Activated naive CD8-positive, alpha-beta T cell treated with anti-CD3 and anti-CD28 coated beads, Interleukin-2, amount 10 ng/mL, durations not matched to agents 7 days and 5 days (primary cell): ENCODE measurements around the gene GABRG3. TPM values are rescaled to one million over a fixed set of nuclear protein-coding genes. Genes with fewer than 3 reads are reported as not detected.

Experiments
- ATAC-seq: fragments of 150-1000 bp; cut with Tn5 transposase; one replicate; pipeline ENCODE4 v1.10.0; 2021; ENCODE audit warnings: low read depth, moderate library complexity
- POLR2A ChIA-PET: fragments of 350-600 bp; sonication (Branson Sonifier 250); formaldehyde crosslinking; loops from one replicate; lab custom pipeline; 2021; ENCODE audit warnings: antibody characterized with exemption; lab: Charles Lee
- DNase-seq: peaks from one replicate; pipeline ENCODE4 v3.0.0; 2021
- H3K27ac Mint-ChIP-seq: one replicate; pipeline ENCODE4 v1.8.0; 2022; ENCODE audit warnings: mild to moderate bottlenecking, mixed read lengths
- H3K27me3 Mint-ChIP-seq: one replicate; pipeline ENCODE4 v1.8.0; 2022; ENCODE audit warnings: mild to moderate bottlenecking, moderate library complexity, mixed read lengths
- H3K36me3 Mint-ChIP-seq: one replicate; pipeline ENCODE4 v1.8.0; 2021; ENCODE audit warnings: mild to moderate bottlenecking, mixed read lengths
- H3K4me1 Mint-ChIP-seq: one replicate; pipeline ENCODE4 v1.8.0; 2021; ENCODE audit warnings: mixed read lengths
- H3K4me3 Mint-ChIP-seq: one replicate; pipeline ENCODE4 v1.8.0; 2022; ENCODE audit warnings: mild to moderate bottlenecking, moderate library complexity, mixed read lengths
- H3K9me3 Mint-ChIP-seq: one replicate; pipeline ENCODE4 v1.8.0; 2021; ENCODE audit warnings: mixed read lengths
- total RNA-seq, 2 experiments: library from RNA; stranded (reverse); gene quantifications; one replicate each; pipeline ENCODE4 v1.2.3, GENCODE V29; 2021

The GABRG3 gene
- total RNA-seq, 2 experiments from 2014 or later: not detected

GRCh38 chr15:27084844-27085243 is 113.9 kb downstream of the GABRG3 start:
- Mint-ChIP-seq H3K36me3 (no peaks in the 10 kb centered on the region), H3K27me3 (no peaks in the 10 kb centered on the region), H3K27ac (no peak overlapping the region), H3K9me3 (peaks cover 4% of the 10 kb centered on the region), H3K4me1 (no peaks in the 10 kb centered on the region), H3K4me3 (no peak overlapping the region)
- POLR2A ChIA-PET: no interaction called here
- no peak for DNase-seq
- no peak for ATAC-seq

DNA sequence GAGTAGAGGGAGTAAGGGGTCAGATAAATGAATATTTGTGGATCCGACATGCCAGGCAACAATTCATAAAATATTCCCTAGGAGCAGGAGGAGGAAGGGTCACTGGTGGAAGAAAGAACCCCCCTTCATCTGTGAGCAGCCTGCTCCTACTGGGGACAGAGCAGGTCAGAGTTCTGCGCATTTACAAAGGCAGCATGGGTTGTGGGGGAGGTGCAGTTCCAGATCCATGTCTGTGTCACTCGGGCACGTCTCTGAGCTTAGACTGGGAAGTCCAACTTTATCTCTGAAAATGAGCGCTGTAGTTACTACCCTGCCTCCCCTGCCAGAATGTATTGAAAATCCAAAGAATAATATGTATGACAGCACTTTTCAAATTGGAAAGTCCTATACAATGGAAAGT is 115.2 kb downstream of the GABRG3 start:
- Mint-ChIP-seq H3K4me3 (no peak overlapping the region), H3K9me3 (peaks cover 4% of the 10 kb centered on the region), H3K27ac (no peak overlapping the region), H3K36me3 (no peaks in the 10 kb centered on the region), H3K27me3 (no peaks in the 10 kb centered on the region), H3K4me1 (no peaks in the 10 kb centered on the region)
- ATAC-seq (no peak), DNase-seq (no peak)
- POLR2A ChIA-PET: no interaction called here

DNA sequence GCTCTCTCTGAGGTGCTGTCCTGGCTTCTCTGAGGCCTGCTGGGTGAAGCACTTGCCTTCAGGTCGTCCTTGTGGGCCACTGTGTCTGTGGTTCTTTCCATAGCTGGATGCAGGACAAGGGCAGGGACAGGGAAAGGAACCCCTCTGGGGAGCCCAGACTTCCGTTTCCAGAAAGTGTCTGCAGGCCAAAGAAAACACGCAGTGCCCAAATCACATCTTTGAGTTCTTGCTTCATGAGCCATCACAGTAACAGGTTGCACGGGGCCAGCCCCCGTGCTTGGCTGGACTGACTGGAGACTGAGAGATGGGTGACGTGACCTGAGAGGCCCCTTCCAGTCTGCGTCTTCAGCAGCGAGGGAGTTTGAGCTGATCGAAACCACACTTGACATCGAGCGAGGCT is 115.8 kb downstream of the GABRG3 start:
- POLR2A ChIA-PET: no interaction called here
- Mint-ChIP-seq H3K36me3 (no peaks in the 10 kb centered on the region), H3K27me3 (no peaks in the 10 kb centered on the region)

GRCh38 chr15:27087651-27088583 is 116.9 kb downstream of the GABRG3 start:
- H3K9me3 Mint-ChIP-seq: peaks cover 5% of the 10 kb centered on the region
- DNase-seq: no peak
- ATAC-seq: no peak
- no peak overlapping the region for H3K4me3 Mint-ChIP-seq
- no peak overlapping the region for H3K27ac Mint-ChIP-seq
- H3K4me1 Mint-ChIP-seq: no peaks in the 10 kb centered on the region
- POLR2A ChIA-PET: no interaction called here
- H3K36me3 Mint-ChIP-seq: no peaks in the 10 kb centered on the region
- H3K27me3 Mint-ChIP-seq: no peaks in the 10 kb centered on the region

More for the DNA sequence above, 115.8 kb downstream of the GABRG3 start:
- ATAC-seq: no peak
- DNase-seq: no peak
- Mint-ChIP-seq H3K4me3 (no peak overlapping the region), H3K9me3 (peaks cover 4% of the 10 kb centered on the region), H3K4me1 (no peaks in the 10 kb centered on the region), H3K27ac (no peak overlapping the region)

DNA sequence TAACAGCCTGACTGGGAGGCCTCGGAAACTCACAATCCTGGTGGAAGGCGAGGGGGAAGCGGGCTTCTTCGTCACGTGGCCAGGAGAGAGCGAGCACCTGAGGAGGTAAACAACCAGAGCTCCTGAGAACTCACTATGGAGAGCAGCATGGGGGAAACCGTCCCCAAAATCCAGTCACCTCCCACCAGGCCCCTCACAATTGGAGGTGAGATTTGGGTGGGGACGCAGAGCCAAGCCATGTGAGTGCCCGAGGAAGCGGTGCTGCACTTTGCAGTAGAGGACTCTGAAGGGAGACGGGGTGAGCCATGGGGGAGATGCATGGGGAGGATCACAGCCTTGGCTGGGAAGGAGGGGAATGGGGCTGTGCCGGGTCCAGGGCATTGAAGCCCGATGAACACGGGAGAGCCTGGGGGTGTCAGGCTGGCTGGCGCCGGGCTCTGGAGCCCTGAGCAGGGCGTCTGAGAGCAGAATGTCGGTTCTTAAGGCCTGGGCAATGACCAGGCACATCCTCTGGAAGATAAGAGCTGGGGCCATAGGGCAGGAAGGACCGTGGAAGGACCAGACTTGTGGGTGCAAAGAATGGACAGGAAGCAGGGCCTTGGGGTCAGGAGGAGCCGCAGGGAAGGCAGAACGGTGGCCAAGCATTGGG is 117.7 kb downstream of the GABRG3 start:
- POLR2A ChIA-PET: no interaction called here
- ATAC-seq (no peak), DNase-seq (no peak)
- no peak overlapping the region for H3K4me3 Mint-ChIP-seq
- no peaks in the 10 kb centered on the region for H3K36me3 Mint-ChIP-seq
- peaks cover 7% of the 10 kb centered on the region for H3K9me3 Mint-ChIP-seq
- H3K27ac Mint-ChIP-seq: no peak overlapping the region
- no peaks in the 10 kb centered on the region for H3K4me1 Mint-ChIP-seq
- no peaks in the 10 kb centered on the region for H3K27me3 Mint-ChIP-seq

- no peak overlapping the region for H3K27ac Mint-ChIP-seq
- H3K36me3 Mint-ChIP-seq: no peaks in the 10 kb centered on the region
- DNase-seq (no peak), ATAC-seq (no peak)
- POLR2A ChIA-PET: no interaction called here
- no peak overlapping the region for H3K4me3 Mint-ChIP-seq
- H3K9me3 Mint-ChIP-seq: peaks cover 7% of the 10 kb centered on the region
- no peaks in the 10 kb centered on the region for H3K4me1 Mint-ChIP-seq
- H3K27me3 Mint-ChIP-seq: no peaks in the 10 kb centered on the region
These were observed 118.2 kb downstream of the GABRG3 start for GRCh38 chr15:27089233-27089586.

DNA sequence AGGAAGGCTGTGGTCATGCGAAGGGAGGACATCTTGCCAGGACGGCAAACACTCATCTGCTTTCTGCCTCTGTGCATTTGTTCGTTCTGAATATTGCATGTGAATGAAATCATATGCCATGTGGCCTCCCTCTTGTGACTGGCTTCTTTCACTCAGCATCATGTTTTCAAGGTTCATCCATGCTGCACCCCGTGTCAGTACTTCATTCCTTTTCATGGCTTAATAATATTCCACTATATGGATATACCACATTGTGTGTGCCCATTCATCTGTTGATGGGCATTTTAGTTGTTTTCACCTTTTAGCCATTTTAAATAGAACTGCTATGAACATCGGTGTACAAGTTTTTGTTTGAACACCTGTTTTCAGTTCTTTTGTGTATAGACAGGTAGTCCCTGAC is 118.7 kb downstream of the GABRG3 start:
- no peaks in the 10 kb centered on the region for H3K4me1 Mint-ChIP-seq
- no peaks in the 10 kb centered on the region for H3K36me3 Mint-ChIP-seq
- H3K27ac Mint-ChIP-seq: no peak overlapping the region
- H3K4me3 Mint-ChIP-seq: no peak overlapping the region
- ATAC-seq (no peak), DNase-seq (no peak)
- POLR2A ChIA-PET: no interaction called here
- H3K9me3 Mint-ChIP-seq: peaks cover 7% of the 10 kb centered on the region
- H3K27me3 Mint-ChIP-seq: no peaks in the 10 kb centered on the region

DNA sequence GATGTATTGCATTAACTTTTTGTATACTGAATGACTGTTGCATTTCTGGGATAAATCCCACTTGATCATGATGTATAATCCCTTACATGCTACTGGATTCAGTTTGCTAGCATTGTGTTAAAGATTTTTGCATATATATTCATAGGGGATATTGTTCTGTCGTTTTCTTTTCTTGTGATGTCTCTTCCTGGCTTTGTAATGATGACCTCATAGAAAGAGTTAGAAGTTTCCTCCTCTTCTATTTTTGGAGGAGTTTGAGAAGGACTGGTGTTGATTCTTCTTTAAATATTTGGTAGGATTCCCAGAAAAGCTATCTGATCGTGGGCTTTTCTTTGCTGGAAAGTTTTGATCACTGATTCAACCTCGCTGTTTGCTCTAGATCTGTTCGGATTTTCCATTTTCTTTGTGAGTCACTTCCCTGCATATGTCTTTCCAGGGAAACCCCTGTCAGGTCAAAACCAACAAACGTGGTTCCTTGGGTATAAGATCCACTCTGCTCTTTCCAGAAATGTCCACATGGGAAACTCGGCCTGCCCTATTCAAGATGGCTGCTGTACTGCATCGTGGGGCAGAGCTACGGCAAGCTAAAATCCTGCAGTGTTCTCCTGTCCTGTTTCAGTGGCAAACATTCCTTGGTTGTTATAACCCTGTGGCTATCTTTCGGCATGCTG is 120.4 kb downstream of the GABRG3 start:
- DNase-seq (no peak), ATAC-seq (no peak)
- POLR2A ChIA-PET: no interaction called here
- Mint-ChIP-seq H3K36me3 (no peaks in the 10 kb centered on the region), H3K27ac (no peak overlapping the region), H3K27me3 (no peaks in the 10 kb centered on the region), H3K4me1 (no peaks in the 10 kb centered on the region), H3K4me3 (no peak overlapping the region), H3K9me3 (peaks cover 7% of the 10 kb centered on the region)

GRCh38 chr15:27092390-27092789 is 121.4 kb downstream of the GABRG3 start:
- Mint-ChIP-seq H3K4me3 (no peak overlapping the region), H3K36me3 (no peaks in the 10 kb centered on the region), H3K27me3 (no peaks in the 10 kb centered on the region), H3K4me1 (no peaks in the 10 kb centered on the region), H3K9me3 (peaks cover 7% of the 10 kb centered on the region), H3K27ac (no peak overlapping the region)
- POLR2A ChIA-PET: no interaction called here
- ATAC-seq (no peak), DNase-seq (no peak)

- no peak overlapping the region for H3K4me3 Mint-ChIP-seq
- H3K27ac Mint-ChIP-seq: no peak overlapping the region
- H3K4me1 Mint-ChIP-seq: no peaks in the 10 kb centered on the region
- no peaks in the 10 kb centered on the region for H3K36me3 Mint-ChIP-seq
- DNase-seq (no peak), ATAC-seq (no peak)
- peaks cover 6% of the 10 kb centered on the region for H3K9me3 Mint-ChIP-seq
- POLR2A ChIA-PET: no interaction called here
- H3K27me3 Mint-ChIP-seq: no peaks in the 10 kb centered on the region
These were observed 123.3 kb downstream of the GABRG3 start for GRCh38 chr15:27094235-27094634.

DNA sequence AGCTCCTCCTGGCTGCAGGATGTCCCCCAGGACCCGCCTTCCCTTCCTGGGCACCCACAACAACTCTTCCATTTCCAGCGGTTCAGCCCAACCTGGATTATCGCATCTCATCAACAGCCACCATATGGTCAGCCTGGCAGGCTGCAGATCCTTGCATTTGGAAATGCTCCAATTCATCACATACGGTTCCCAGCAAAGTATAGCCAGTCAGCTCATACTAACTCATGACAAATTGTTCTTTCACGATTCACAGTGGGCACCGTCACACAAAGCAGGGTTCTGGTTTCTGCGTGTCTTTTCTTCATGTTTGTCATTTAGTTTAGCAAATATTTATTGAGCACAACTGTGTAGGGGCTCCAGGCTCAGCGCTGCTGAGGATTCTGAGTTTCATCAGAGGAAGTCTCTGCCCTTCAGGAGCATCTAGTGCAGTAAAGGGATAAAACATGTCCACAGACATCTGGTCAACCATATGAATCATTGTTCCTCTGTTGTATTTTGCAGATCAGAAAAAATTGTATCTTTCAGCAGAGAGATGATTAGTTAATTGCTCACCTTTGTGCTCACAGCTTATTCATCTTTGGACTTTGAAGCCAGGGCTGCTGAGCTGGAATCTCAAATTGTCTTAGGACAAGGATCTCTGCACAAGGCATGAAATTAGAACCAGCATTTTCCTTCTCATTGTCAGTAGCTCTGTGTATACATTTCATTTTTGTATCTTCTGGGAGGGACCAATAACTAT is 125.1 kb downstream of the GABRG3 start:
- Mint-ChIP-seq H3K27me3 (no peaks in the 10 kb centered on the region), H3K9me3 (peaks cover 6% of the 10 kb centered on the region), H3K4me3 (no peak overlapping the region), H3K4me1 (no peaks in the 10 kb centered on the region), H3K27ac (no peak overlapping the region), H3K36me3 (no peaks in the 10 kb centered on the region)
- DNase-seq: no peak
- ATAC-seq: no peak
- POLR2A ChIA-PET: no interaction called here

DNA sequence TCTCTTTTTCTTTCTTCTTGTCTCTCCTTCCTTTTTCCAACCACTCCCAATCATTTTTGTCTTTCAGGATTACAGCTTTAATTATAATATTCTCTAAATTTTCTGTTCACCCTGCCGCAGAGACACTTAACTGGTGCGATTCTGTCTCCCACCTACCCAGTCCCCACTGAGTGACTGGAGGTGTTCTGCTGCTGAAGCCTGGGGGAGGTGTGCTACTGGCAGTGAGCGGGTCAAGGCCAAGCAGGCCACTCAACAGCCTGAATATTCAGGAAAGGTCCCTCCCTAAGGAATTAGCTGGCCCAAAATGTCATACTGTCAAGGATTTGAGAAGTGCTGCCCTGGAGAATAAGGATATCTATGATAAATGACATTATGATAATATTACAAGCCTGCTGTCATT is 126.5 kb downstream of the GABRG3 start:
- H3K27ac Mint-ChIP-seq: no peak overlapping the region
- no peak overlapping the region for H3K4me3 Mint-ChIP-seq
- H3K4me1 Mint-ChIP-seq: no peaks in the 10 kb centered on the region
- POLR2A ChIA-PET: no interaction called here
- no peaks in the 10 kb centered on the region for H3K27me3 Mint-ChIP-seq
- no peaks in the 10 kb centered on the region for H3K36me3 Mint-ChIP-seq
- ATAC-seq (no peak), DNase-seq (no peak)
- peaks cover 10% of the 10 kb centered on the region for H3K9me3 Mint-ChIP-seq

- no peak for ATAC-seq
- Mint-ChIP-seq H3K4me1 (no peaks in the 10 kb centered on the region), H3K27ac (no peak overlapping the region)
These were observed 131.0 kb downstream of the GABRG3 start for GRCh38 chr15:27101982-27102381.

More at GRCh38 chr15:27101982-27102381, 131.0 kb downstream of the GABRG3 start:
- H3K36me3 Mint-ChIP-seq: no peaks in the 10 kb centered on the region
- no peaks in the 10 kb centered on the region for H3K27me3 Mint-ChIP-seq
- peaks cover 8% of the 10 kb centered on the region for H3K9me3 Mint-ChIP-seq
- no peak for DNase-seq
- POLR2A ChIA-PET: no interaction called here
- no peak overlapping the region for H3K4me3 Mint-ChIP-seq
